Breast epithelium (tissue), 3 donors: ENCODE measurements around the gene STX18.
"Not testable (repeated sequence)": the region's sequence is repeated elsewhere in the genome, so short reads cannot be mapped to it uniquely, and the experiment has no call there.

ENCODE experiments used
- CTCF ChIP-seq, 3 donors: fragments of 450-650 bp; IDR thresholded peaks; one replicate each; pipeline ENCODE4 v1.5.1; 2016 to 2017; ENCODE audit warnings: antibody characterized with exemption in 3 of 3, mild to moderate bottlenecking in 3 of 3, moderate library complexity in 3 of 3
- POLR2A ChIP-seq: fragments of 450-650 bp; IDR thresholded peaks from one replicate; pipeline ENCODE4 v1.6.1; 2016; ENCODE audit warnings: antibody characterized with exemption, mild to moderate bottlenecking, moderate library complexity
- POLR2AphosphoS5 ChIP-seq, 3 donors: sonication (generic); formaldehyde crosslinking; IDR thresholded peaks; one replicate each; pipeline ENCODE4 v1.6.1; 2017; ENCODE audit warnings: antibody characterized with exemption in 3 of 3

DNA sequence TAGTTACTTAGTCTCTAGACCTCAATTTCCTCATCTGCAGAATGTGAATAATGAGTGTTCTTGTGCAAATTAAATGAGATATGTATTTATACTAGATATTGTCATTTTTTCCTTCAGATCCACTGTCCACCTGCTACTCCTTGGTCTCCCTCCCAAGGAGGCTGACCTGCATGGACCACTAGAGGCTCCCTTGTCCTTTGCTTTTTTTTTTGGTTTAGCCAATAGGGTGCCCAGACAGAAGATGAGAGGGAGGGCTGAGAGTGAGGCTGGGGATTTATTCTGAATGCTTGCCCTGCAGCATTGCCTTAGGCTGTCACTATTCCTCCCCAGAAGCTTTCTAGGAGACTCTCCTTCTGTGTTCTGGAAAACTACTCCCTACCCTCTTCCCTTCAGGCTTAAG, 24.5 kb upstream of the STX18 start:
- TF ChIP-seq CTCF (IDR thresholded peaks at IDR 0.05); POLR2A; POLR2AphosphoS5 (IDR thresholded peaks at IDR 0.05): not testable (repeated sequence)
